GF-D8 (cell line): Measurements from ENCODE around the gene CDKL2.
"Not testable (repeated sequence)": the region's sequence is repeated elsewhere in the genome, so short reads cannot be mapped to it uniquely, and the experiment has no call there.

Experiments
- DNase-seq: peaks from one replicate; lab custom pipeline; 2025; lab: John Stamatoyannopoulos, UW

Gene CDKL2

DNA sequence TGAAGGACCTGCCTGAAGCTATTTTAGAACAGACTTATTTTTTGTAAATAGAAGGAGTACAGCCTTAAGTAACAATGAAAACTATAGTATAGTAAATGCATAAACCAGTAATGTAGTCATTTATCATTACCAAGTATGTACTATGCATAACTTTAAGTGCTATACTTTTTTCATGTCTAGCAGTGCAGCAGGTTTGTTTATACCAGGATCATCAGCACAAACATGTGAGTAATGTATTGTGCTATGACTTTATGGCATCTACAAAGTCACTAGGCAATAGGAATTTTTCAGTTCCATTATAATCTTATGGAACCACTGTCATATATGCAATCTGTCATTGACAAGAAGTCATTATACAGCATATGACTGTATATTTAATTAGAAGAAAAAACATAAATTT is 77.9 kb downstream of the CDKL2 start:
- DNase-seq = no peak

DNA sequence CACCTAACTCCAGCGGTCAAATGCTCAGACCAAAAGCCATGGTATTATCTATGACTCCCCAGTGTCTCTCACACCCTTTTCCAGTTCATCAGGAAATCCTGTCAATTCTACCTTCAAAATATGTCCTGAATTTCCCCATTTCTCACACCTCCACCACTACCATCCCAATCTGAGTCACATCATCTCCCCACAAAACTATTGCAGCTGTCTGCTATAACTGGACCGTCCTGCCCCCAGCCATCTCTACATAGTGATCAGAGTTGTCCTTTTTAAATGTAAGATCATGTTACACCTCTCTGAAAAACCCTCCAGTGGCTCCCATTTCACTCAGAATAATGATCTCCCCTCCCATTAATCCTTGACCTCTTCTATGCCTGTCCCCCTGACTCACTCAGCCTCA is 81.3 kb downstream of the CDKL2 start:
- no peak for DNase-seq

DNA sequence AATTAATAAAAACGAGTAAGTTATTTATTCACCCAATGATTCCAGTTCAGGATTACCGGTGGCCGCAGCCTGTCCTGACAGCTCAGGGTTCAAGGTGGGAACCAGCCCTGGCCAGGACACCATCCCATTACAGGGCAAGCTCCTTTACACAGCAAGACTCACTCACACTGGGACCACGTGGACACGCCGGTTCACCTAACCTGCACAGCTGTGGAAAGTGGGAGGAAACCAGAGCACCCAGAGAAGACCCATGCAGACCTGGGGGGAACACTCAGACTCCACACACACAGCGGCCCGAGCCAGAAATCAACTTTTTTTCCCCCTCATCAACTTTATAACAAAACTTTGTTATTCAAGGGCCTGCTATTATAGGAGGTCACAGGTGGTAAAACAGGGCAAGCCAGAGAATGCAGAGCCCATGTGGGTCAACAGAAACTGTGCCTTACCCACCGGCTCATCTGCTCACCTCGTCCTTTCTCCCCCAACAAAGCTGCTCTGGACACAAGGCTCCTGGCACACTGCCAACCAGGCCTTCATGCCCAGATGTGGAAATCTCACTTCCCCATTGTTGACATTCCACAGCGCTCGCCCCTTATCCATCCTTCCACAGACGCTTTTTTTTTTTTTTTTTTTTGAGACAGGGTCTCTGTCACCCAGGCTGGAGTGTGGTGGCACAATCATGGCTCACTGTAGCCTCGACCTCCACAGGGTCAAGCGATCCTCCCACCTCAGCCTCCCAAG is 82.5 kb downstream of the CDKL2 start:
- no peak for DNase-seq

DNA sequence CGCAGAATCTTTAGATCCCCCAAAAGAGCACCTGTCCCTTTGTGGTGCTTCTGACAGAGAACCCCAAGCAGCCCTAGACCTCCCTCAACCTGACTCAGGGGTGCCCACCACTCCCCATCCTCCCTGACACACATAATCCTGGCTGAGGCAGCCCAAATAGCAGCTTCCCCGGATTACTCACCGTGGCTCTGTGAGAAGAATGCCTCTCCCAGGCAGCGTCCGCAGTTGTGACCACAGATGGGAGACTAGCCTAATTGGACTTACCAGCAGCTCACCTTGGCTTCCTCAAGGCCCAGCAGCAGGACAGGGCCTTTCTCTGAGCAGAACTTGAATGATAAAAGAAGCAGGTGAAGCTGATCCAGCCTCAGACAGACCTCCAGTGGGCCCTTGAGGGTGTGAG is 84.8 kb downstream of the CDKL2 start:
- no peak for DNase-seq

DNA sequence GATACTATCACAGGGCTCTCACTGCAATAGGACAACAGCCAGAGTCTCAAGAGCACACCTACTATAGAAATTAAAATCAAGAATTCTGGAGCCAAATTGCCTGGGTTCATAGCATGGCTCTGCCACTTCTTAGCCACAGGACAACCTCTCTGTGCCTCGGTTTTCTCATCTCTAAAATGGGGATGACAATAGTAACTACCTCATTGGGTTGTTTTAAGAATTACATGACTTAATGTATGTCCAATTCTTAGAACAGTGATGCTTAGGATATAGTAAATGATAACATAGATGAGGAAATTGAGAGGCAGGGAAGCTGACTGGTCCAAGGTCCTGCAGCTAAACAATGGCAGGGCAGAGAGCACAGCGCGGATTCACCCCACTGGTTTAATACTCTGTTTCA is 85.5 kb downstream of the CDKL2 start:
- no peak for DNase-seq

DNA sequence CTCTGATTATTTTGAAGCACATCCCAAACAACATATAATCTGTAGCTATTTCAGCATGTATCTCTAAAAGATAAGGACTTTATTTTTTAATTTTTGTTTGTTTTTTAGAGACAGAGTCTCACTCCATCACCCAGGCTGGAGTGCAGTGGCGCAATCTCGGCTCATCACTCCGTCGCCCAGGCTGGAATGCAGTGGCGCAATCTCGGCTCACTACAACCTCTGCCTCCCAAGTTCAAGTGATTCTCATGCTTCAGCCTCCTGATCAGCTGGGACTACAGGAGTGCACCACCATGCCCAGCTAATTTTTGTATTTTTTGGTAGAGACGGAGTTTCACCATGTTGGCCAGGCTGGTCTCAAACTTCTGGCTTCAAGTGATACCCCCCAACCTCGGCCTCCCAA is 86.1 kb downstream of the CDKL2 start:
- not testable (repeated sequence) for DNase-seq

DNA sequence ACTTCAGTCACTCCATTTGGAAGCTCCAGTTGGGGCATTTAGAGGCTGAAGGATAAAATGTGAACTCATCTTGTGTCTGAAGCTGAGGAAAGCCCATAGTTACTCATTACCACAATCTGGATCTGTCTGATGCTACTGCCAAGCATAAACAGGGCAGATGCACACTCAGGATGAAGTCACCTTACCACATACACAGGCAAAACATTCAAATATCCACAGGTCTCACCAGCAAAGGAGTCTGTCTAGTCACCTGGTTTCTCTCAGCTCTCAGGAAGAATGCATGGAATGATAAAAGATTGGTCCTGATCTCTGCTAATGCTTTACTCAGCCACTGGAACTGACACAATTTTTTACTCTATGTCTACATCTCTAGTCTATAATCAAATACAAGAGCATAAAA is 87.5 kb downstream of the CDKL2 start:
- DNase-seq = no peak

DNA sequence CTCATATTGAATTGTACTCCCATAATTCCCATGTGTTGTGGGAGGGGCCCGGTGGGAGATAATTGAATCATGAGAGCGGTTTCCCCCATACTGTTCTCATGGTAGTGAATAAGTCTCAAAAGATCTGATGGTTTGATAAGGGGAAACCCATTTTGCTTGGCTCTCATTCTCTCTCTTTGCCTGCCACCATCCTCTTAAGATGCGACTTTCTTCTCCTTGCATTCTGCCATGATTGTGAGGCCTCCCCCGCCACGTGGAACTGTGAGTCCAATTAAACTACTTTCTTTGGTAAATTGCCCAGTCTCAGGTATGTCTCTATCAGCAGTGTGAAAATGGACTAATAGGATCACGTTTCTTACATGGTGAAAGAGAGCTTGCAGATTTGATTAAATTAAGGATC is 93.0 kb downstream of the CDKL2 start:
- DNase-seq = not testable (repeated sequence)

DNA sequence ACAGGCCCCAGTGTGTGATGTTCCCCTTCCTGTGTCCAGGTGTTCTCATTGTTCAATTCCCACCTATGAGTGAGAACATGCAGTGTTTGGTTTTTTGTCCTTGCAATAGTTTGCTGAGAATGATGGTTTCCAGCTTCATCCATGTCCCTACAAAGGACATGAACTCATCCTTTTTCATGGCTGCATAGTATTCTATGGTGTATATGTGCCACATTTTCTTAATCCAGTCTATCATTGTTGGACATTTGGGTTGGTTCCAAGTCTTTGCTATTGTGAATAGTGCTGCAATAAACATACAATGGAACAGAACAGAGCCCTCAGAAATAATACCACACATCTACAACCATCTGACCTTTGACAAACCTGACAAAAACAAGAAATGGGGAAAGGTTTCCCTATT is 96.4 kb downstream of the CDKL2 start:
- DNase-seq = not testable (repeated sequence)

DNA sequence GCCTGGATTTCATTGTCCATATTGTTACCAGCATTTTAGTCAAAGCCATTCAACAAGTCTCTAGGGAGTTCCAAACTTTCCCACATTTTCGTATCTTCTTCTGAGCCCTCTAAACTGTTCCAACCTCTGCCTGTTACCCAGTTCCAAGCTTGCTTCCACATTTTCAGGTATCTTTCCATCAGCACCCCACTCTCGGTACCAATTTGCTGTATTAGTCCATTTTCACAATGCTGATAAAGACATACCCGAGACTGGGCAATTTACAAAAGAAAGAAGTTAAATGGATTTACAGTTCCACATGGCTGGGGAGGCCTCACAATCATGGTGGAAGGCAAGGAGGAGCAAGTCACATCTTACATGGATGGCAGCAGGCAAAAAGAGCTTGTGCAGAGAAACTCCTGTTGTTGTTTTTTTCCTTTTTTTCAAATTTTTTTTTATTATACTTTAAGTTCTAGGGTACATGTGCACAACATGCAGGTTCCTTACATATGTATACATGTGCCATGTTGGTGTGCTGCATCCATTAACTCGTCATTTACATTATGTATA is 96.9 kb downstream of the CDKL2 start:
- not testable (repeated sequence) for DNase-seq

DNA sequence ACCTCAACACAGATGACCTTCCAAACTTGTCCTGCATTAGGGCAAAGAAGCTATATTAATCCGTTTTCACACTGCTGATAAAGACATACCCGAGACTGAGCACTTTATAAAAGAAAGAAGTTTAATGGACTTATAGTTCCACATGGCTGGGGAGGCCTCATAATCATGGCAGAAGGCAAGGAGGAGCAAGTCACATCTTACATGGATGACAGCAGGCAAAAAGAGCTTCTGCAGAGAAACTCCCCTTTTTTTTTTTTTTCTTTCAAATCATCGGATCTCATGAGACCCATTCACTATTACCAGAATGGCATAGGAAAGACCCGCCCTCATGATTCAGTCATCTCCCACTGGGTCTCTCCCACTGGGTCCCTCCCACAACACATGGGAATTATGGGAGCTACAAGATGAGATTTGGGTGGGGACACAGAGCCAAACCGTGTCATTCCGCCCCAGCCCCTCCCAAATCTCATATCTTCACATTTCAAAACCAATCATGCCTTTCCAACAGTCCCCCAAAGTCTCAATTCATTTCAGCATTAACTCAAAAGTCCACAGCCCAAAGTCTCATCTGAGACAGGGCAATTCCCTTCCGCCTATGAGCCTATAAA is 98.7 kb downstream of the CDKL2 start:
- not testable (repeated sequence) for DNase-seq

DNA sequence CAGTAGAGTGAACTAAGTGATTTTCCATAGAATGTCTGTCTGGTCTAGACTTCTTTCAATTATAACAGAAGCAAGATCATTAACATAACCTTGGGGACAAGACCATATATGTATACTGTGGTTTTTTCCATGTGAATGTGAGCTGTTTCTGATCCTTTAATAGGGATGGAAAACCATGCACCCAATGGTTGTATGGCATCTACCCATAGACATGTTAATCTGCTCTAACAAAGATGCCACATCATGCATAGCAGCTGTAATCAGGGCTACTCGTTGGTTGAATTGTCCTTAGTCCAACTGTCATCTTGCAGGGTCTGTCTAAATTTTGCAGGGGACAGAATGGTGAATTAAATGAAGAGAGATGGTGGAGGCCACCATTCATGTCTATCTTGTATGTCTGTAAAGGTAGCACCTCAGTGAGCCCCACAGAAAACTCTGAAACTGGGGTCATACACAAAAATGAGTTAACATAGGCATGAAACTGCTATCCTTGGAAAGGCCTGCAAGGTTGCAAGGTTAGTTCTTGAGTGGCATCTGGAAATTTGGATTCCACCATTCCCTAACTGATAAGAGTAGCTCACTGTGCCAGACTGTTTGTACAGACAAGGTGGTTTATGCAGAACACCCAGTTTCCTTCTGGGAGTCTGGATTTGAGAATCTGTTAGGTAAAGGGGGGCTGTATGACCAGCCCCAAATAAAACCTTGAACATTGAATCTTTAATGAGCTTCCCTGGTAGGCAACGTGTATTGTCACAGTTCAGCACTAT is 99.6 kb downstream of the CDKL2 start:
- DNase-seq = no peak
